ENCODE measurements around the gene TIMM8A.
"Not testable (repeated sequence)": the region's sequence is repeated elsewhere in the genome, so short reads cannot be mapped to it uniquely, and the experiment has no call there.

TIMM8A gene

DNA sequence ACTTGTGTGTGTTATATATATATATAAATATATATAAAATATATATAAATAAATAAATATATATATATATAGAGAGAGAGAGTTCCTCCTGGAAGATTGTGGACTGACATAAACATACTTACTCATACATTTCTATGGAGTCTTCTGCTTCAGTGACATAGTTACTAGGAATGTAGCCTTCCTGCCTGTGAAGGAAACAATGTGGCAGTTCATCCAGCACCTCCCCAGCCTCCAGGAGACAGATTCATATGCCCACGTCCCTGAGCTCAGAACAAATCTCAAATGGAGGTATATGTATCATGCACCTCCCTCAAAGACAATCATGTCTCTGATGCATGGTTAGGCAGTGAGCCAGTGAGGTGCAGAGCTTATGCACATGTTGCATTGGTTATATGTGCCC is 11.4 kb upstream of the TIMM8A start:
- DNase-seq (ENCODE audit: low read depth in 2 of 2): no peak

DNA sequence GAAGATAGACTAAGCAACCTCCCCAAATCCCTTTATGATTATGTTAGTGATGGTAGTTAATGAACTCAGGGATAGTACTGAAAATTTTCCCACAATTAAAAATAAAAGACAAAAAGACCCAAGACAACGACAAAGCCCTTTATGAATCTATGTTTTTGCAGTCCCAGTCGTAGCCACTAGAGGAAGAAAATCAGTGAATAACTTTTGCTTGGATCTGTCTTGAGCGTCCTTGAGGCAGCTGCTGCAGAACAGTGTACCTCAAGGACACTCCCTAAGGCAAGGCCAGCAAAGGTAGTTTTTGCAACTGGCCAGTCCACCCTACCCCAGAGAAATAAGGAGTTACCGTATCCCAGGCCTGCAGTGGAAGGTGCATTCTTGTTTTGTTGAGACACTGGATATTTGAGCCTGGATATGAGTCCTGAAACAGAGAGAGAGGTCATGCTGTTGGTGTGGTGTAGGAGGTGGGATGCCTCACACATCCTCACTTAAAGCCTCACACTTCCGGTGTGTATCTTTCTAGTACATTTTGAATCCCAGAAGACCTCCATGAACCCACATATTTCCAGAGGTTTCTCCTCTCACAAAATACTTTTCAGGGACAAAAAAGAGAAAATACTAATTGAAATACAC is 8.7 kb upstream of the TIMM8A start:
- no peak for DNase-seq (ENCODE audit: low read depth in 2 of 2)

GRCh38 chrX:101349193-101349562 is 636 bp upstream of the TIMM8A start:
- DNase-seq (ENCODE audit: low read depth in 2 of 2): no peak

DNA sequence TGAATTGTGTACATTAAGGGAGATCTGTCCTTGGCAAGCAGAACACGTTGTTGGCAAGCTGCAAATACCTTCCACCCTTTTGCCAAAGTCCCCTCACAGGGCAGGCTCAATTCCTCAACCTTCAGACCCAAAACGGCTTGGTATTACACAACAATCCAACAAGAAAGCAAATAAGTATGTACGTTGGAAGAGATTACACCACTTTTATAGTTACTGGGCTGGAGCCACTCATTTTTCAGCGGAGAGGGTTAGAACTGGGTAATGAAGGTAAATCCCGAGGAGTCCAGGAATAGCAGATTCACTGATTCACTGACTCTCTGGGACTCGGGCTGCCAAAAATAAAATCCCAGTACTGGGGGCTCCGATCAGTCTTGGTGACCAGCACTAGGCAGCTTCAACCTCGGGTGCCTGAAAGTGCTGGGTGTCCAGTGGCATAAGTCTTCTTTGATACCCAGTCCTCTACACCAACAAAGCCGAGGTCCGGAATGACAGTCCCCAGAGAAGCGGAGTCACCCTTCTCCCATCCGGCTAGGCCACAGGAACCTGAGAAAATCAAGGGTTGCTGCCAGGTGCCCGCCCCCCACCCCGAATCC is 587 bp downstream of the TIMM8A start:
- DNase-seq (ENCODE audit: low read depth in 2 of 2): no peak

GRCh38 chrX:101337776-101338271 is 10.7 kb downstream of the TIMM8A start:
- no peak for DNase-seq (ENCODE audit: low read depth in 2 of 2)

DNA sequence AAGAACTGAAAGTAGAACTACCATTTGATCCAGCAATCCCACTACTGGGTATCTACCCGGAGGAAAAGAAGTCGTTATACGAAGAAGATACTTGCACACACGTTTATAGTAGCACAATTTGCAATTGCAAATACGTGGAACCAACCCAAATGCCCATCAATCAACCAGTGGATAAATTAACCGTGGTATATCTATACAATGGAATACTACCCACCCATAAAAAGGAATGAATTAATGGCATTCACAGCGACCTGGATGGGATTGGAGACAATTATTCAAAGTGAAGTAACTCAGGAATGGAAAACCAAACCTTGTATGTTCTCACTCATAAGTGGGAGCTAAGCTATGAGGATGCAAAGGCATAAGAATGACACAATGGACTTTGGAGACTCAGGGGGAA is 14.2 kb downstream of the TIMM8A start:
- not testable (repeated sequence) for DNase-seq (ENCODE audit: low read depth in 2 of 2)

DNA sequence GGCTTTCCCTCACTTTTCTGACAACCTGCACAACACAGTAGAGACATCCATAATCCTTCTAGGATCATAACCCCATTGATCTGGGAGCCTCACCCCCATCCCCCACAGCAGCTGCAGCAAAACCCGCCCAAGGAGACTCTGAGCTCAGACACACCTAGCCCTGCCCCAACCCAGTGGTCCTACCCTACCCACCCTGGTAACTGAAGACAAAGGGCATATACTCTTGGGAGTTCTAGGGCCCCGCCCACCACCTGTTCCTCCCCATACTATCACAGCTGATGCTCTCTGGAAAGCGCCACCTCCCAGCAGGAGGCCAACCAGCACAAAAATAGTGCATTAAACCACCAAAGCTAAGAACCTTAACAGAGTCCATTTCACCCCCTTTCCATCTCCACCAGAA is 21.9 kb downstream of the TIMM8A start:
- DNase-seq (ENCODE audit: low read depth in 2 of 2): not testable (repeated sequence)

DNA sequence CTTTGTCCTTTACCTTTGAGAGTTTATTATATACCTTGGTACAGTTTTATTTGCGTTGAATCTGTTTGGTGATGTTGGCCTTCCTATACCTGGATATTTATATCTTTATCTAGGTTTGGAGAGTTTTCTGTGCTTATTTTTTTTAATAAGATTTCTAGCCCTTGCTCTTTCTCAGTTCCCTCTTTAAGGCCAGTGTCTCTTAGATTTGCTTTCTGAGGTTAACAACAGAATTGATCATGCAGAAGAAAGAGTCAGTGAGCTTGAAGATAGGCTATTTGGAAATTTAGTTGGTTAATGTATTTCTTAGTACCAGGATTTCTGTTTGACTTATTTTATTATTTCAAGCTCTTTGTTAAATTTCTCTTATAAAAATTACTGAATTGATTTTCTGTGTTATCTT is 44.8 kb downstream of the TIMM8A start:
- no peak for DNase-seq (ENCODE audit: low read depth in 2 of 2)

Data from fibroblast of skin of left quadriceps (primary cell).